NCI-H748 (cell line): ENCODE results near the gene MPPED1.

ENCODE experiments used
- DNase-seq: peaks from one replicate; lab custom pipeline; 2025; ENCODE audit not compliant: unreplicated experiment; lab: John Stamatoyannopoulos, UW

Gene MPPED1

DNA sequence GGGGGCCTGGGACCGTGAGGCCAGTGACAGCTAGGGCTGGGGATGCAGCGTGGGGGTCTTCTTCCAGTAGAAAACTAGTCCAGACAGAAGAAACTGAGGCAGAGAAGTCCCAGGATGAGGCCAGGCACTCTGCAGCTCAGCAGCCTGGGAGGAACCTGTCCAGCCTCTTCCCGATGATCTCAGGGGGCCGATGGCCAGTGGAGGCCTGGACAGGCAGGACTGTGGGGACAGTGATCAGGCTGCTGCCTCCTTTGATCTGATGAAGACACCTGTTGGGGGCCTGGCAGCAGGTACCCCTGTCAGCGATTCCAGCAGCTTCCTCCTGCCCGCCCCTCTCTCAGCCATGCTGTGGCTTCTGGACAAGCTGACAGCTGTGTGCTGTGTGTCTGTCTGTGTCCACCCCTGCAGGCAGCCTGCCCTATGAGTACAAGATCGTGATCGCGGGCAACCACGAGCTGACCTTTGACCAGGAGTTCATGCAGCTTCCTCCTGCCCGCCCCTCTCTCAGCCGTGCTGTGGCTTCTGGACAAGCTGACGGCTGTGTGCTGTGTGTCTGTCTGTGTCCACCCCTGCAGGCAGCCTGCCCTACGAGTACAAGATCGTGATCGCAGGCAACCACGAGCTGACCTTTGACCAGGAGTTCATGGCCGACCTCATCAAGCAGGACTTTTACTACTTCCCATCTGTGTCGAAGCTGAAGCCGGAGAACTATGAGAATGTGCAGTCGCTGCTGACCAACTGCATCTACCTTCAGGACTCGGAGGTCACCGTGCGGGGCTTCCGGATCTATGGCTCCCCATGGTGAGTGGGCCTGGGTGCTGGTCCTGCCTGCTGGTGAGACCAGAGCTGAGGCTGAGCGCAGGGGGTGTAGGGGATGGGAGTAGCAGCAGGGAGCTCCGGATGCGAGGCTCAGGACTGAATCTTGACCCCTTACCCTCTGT lies 62.6 kb downstream of the MPPED1 start:
- DNase-seq: no peak

- DNase-seq: no peak
These were observed 63.8 kb downstream of the MPPED1 start for GRCh38 chr22:43475549-43476076.

DNA sequence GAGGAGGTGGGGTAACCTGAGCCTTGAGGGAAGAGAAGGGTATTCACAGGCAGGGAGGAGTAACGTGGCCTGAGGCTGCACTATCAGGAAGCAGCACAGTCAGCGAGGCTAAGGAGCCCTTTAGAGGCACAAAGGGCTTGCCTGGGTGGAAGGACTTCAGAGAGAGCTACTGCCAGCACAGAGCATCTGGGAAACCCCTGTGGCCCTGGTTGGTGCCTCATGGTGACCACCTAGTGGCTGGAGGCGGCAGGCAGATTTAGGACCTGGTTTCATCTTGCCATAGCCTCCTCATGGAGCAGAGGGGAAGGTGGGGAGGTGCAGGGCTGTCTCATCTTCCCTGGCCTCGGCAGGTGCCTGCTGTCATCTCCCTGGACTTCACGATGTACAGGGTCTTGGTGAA lies 64.5 kb downstream of the MPPED1 start:
- DNase-seq: peak; percentile 18

DNA sequence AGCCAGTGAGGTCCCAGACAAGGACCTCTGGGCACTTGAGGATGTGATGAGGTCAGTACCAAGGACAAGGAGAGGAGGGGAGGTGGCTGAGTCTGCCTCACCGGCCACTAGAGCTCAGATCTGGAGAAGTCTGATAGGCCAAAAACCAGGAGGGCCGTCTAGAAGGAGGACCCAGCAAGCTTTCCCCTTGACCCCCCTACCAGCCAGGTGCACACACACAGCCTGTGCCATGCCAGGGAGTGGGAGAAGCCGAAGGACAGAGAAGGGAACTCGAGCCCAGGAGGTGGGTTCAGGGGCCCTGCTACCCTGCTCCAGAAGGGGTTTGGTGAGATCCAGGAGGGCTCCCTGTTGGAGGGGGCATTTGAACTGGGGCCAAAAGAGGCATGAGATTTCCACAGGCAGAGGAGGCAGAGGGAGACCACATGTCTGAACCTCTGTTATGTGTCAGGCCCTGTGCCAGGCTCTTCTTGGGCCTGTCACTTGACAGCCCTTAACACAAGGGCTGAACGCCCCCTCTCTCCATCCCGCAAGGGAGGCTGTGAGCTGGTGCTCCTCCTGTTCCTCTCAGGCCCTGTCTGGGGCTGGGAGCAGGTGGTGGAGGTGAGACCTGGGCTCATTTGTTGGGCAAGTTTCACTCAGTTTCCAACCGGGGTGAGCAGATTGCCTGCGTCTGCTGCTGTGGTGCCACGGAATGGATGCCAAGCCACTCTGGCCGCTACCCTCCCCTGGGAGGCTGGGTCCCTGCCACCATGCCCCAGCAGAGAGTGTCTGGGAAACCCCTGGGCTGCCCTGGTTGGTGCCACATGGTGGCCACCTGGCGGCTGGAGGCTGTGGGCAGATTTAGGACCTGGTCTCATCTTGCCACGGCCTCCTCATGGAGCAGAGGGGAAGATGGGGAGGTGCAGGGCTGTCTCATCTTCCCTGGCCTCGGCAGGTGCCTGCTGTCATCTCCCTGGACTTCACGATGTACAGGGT lies 65.2 kb downstream of the MPPED1 start:
- no peak for DNase-seq

GRCh38 chr22:43477966-43478365 lies 66.2 kb downstream of the MPPED1 start:
- DNase-seq: no peak

GRCh38 chr22:43478621-43479300 lies 66.9 kb downstream of the MPPED1 start:
- DNase-seq: no peak

DNA sequence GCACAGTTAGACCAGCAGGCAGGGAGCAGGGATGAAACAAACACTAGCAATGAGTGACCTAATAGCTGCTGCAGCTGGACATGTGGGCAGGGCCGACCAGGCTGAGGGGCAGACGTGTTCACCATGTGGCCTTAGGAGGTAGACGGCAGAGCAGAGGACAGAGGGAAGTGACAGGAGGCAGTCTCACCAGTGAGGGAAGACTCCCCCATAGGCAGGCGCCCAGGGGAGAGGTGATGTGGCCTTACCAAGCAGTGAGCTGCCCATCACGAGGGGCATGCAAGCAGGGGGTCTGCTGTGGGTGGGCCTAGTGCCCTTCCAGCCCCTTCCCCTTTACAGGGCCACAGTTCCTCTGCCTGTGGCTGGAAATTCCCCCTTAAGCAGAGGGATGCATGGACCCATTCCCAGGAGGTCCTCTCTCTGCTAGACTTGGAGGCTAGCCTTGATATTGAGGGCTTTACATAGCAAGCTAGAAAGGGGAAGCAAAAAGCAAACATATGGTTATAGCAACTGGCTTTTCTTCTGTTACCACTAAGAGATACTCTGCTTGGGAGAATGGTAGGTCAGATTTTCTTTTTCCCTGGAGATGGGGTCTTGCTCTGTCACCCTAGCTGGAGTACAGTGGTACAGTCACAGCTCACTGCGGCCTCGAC lies 67.6 kb downstream of the MPPED1 start:
- DNase-seq: no peak

DNA sequence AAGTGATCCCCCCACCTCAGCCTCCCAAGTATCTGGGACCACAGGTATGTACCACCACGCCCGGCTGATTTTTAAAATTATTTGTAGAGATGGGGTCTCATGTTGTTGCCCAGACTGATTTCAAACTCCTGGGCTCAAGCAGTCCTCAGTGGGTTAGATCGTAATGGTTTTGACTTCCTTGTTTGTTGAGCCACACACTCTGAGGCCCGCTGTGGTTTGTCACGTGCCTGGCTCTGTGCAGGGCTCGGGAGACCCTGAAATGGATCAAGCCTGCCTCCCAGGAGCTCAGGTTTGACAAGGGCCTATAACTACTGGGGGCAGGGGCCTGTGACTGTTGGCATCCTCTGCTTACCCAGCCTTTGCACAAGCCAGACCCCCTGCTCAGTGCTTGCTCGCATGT lies 68.1 kb downstream of the MPPED1 start:
- no peak for DNase-seq

DNA sequence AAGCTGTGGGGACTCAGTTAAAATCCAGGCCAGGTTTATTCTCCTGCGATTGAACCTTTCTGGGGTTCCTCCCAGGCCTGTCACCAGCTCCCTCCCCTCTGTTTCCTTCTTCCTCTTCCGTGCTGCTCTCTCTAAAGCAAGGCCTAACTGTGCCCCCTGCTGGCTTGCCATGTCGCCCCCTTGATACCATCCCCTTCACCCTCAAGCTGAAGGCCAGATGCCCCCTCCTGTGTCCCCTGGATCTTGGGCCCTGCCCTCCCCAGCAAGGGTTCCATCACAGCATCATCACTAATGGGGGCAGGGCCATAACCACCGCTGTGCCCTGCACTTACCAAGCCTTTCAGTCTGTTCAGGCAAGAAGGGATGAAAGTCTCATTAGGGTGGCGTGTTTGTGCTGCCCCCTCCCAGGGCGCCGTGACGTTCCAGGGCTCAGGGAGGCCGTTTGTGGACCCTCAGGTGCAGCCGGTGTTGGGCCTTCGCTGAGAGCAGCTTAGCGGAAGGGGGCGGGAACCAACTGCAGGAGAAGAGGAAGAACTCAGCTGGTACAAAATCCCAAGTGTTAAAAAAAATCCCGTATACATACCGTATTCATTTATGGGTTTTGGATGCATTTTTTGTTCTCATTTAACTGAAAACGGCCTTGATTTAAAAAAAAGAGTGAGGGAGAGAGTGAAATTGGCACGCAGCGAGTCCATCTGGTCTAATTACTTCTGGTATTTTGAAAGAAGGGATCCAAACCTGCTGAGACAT lies 69.9 kb downstream of the MPPED1 start:
- DNase-seq: peak; percentile 15

- DNase-seq: no peak
These were observed 70.5 kb downstream of the MPPED1 start for GRCh38 chr22:43482318-43482625.

GRCh38 chr22:43483266-43483665 lies 71.5 kb downstream of the MPPED1 start:
- no peak for DNase-seq

GRCh38 chr22:43483669-43484068 lies 71.9 kb downstream of the MPPED1 start:
- DNase-seq: no peak

GRCh38 chr22:43484227-43484626 lies 72.4 kb downstream of the MPPED1 start:
- DNase-seq: no peak

GRCh38 chr22:43485502-43486089 lies 73.8 kb downstream of the MPPED1 start:
- DNase-seq: no peak

- no peak for DNase-seq
These were observed 75.7 kb downstream of the MPPED1 start for GRCh38 chr22:43487311-43488030.

- no peak for DNase-seq
These were observed 76.4 kb downstream of the MPPED1 start for GRCh38 chr22:43488031-43488866.

DNA sequence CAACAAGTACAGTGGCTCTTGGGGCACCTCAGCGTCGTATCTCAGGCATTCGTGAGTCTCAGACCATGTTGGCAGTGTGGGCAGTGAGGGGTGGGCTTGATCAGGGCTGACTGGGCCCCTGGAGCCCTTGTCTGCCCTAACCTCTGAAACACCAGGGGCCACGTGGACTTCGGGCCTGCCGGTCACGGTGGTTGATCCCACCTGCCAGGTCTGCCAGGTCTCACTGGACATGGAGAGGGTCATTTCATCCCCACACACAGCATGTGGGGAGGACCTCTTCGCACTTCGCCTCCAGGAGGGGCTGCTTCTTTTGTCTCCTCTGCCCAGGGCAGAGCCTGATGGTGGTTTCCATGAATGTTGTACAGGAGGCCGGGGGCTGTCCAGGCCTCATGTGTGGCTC lies 77.1 kb downstream of the MPPED1 start:
- no peak for DNase-seq

GRCh38 chr22:43490311-43490710 lies 78.5 kb downstream of the MPPED1 start:
- DNase-seq: no peak
